ENCODE results near the gene SEMA3F. TPM values are rescaled to one million over a fixed set of nuclear protein-coding genes. Genes with fewer than 3 reads are reported as not detected.

The SEMA3F gene
- total RNA-seq, 1 donor from 2014 or later, result 79.8 TPM

DNA sequence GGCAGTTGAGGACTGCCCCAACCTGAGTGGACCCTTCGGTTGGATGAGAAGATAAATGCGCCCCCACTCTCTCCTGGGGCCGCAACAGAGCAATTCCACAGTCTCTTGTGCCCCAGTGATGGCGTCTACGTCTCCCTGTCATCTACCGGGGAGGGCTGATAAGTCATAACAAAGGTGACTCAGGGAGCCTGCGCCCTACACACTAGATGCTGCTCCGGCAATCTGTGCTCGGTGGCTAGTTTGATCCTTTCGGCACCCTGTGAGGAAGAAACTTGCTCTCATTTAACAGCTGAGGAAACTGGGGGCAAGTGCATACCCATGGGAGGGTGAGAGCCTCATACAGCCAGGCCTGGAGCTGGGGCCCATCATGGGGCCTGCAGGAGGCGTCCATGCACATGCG, 14.1 kb upstream of the SEMA3F start:
- Histone ChIP-seq H3K27me3 (ENCODE audit: control insufficient read depth, insufficient read depth, low read length) (no peaks in the 10 kb centered on the region), H3K4me3 (ENCODE audit: low read depth, low read length) (no peak overlapping the region), H3K36me3 (ENCODE audit: control insufficient read depth, insufficient read depth, low read length) (no peaks in the 10 kb centered on the region)
- DNase-seq (ENCODE audit: low read depth), result no peak
- TF ChIP-seq CTCF (IDR thresholded peaks at IDR 0.05; ENCODE audit: insufficient read depth, low read length, poor library complexity, severe bottlenecking), result no peak

- no peak for TF ChIP-seq CTCF (IDR thresholded peaks at IDR 0.05; ENCODE audit: insufficient read depth, low read length, poor library complexity, severe bottlenecking)
Observed at GRCh38 chr3:50146316-50146901, 8.7 kb upstream of the SEMA3F start.

GRCh38 chr3:50147016-50147415, 8.1 kb upstream of the SEMA3F start:
- no peak for DNase-seq (ENCODE audit: low read depth)
- TF ChIP-seq CTCF (IDR thresholded peaks at IDR 0.05; ENCODE audit: insufficient read depth, low read length, poor library complexity, severe bottlenecking), result no peak

More at GRCh38 chr3:50146316-50146901, 8.7 kb upstream of the SEMA3F start:
- DNase-seq (ENCODE audit: low read depth), result no peak
- H3K36me3 ChIP-seq (ENCODE audit: control insufficient read depth, insufficient read depth, low read length), result no peaks in the 10 kb centered on the region
- H3K27me3 ChIP-seq (ENCODE audit: control insufficient read depth, insufficient read depth, low read length), result no peaks in the 10 kb centered on the region
- H3K4me3 ChIP-seq (ENCODE audit: low read depth, low read length), result no peak overlapping the region

GRCh38 chr3:50147447-50147846, 7.7 kb upstream of the SEMA3F start:
- Histone ChIP-seq H3K27me3 (ENCODE audit: control insufficient read depth, insufficient read depth, low read length) (no peaks in the 10 kb centered on the region), H3K36me3 (ENCODE audit: control insufficient read depth, insufficient read depth, low read length) (no peaks in the 10 kb centered on the region), H3K4me3 (ENCODE audit: low read depth, low read length) (no peak overlapping the region)
- no peak for DNase-seq (ENCODE audit: low read depth)
- TF ChIP-seq CTCF (IDR thresholded peaks at IDR 0.05; ENCODE audit: insufficient read depth, low read length, poor library complexity, severe bottlenecking), result no peak

More at GRCh38 chr3:50147016-50147415, 8.1 kb upstream of the SEMA3F start:
- no peaks in the 10 kb centered on the region for H3K36me3 ChIP-seq (ENCODE audit: control insufficient read depth, insufficient read depth, low read length)
- no peak overlapping the region for H3K4me3 ChIP-seq (ENCODE audit: low read depth, low read length)
- no peaks in the 10 kb centered on the region for H3K27me3 ChIP-seq (ENCODE audit: control insufficient read depth, insufficient read depth, low read length)

DNA sequence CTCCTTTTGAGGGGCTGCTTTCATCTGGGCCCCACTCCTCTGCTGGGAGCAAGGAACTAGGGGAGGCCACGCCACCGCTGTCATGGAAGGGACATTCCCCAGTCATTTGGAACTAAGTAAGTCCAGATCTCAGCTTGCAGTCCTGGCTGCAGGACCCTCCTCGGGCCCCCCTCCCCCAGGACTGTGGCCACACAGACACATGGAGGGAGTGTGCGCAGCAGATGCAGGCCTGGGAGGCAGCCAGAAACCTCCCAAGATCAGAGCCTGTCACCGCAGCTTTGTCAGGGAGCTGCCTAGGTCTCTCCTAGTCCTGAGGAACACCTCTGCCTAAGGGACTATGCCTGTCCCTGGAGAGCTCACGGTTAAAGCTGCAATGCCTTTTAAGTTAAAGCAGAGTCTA, 7.3 kb upstream of the SEMA3F start:
- TF ChIP-seq CTCF (IDR thresholded peaks at IDR 0.05; ENCODE audit: insufficient read depth, low read length, poor library complexity, severe bottlenecking), result no peak
- DNase-seq (ENCODE audit: low read depth), result no peak
- Histone ChIP-seq H3K4me3 (ENCODE audit: low read depth, low read length) (no peak overlapping the region), H3K27me3 (ENCODE audit: control insufficient read depth, insufficient read depth, low read length) (no peaks in the 10 kb centered on the region), H3K36me3 (ENCODE audit: control insufficient read depth, insufficient read depth, low read length) (no peaks in the 10 kb centered on the region)

DNA sequence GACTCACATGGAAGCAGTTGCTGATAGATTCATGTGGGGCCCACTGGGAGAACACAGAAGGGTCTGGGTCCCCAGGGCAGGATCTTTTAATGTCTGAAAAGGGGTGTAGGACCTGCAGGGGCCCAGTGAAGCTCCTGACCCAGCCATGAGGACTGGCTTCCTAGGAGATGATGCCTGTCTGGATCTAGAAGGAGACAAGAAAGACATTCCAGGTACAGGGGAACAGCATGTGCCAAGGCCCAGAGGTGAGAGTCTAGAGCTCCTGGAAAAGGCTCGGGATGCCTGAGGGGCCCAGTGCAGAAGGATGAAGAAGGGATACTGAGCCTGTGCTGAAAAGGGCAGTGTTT, 4.7 kb upstream of the SEMA3F start:
- TF ChIP-seq CTCF (IDR thresholded peaks at IDR 0.05; ENCODE audit: insufficient read depth, low read length, poor library complexity, severe bottlenecking), result no peak
- no peak for DNase-seq (ENCODE audit: low read depth)
- Histone ChIP-seq H3K36me3 (ENCODE audit: control insufficient read depth, insufficient read depth, low read length) (no peaks in the 10 kb centered on the region), H3K4me3 (ENCODE audit: low read depth, low read length) (no peak overlapping the region), H3K27me3 (ENCODE audit: control insufficient read depth, insufficient read depth, low read length) (peaks cover 2% of the 10 kb centered on the region)
